ENCODE measurements around the gene NSA2.
"Not testable (repeated sequence)": the region's sequence is repeated elsewhere in the genome, so short reads cannot be mapped to it uniquely, and the experiment has no call there.

Gene NSA2
- 71.7 reads per million, percentile 76 among the genes with 10 or more reads in this experiment for total RNA-seq

- DNase-seq, result peak; percentile 90
These were observed at the start of gene NSA2, which contains the start of gene GFM2 for GRCh38 chr5:74766849-74767578. TSS of gene NSA2 (plus strand) at chr5:74767249. CDS start at chr5:74767361, 112 bp downstream. TSS of gene GFM2 (minus strand) at chr5:74767117. CDS start at chr5:74763742, 3,375 bp downstream.

GRCh38 chr5:74717596-74717995 is 49.5 kb upstream of the NSA2 start:
- no peak for DNase-seq

- DNase-seq, result no peak
These were observed 44.8 kb upstream of the NSA2 start for GRCh38 chr5:74722271-74722670.

- no peak for DNase-seq
These were observed 41.7 kb upstream of the NSA2 start for GRCh38 chr5:74725331-74725730.

GRCh38 chr5:74736759-74737158 is 30.3 kb upstream of the NSA2 start:
- DNase-seq, result no peak

- no peak for DNase-seq
These were observed 28.6 kb upstream of the NSA2 start for GRCh38 chr5:74738406-74738805.

- not testable (repeated sequence) for DNase-seq
These were observed 18.3 kb upstream of the NSA2 start for GRCh38 chr5:74748742-74749141.

GRCh38 chr5:74761241-74761640 is 5.8 kb upstream of the NSA2 start:
- no peak for DNase-seq

GRCh38 chr5:74762599-74762998 is 4.5 kb upstream of the NSA2 start:
- DNase-seq, result no peak

GRCh38 chr5:74763504-74763903 is 3.5 kb upstream of the NSA2 start:
- no peak for DNase-seq

GRCh38 chr5:74765201-74765600 is 1.8 kb upstream of the NSA2 start:
- DNase-seq, result no peak

GRCh38 chr5:74765929-74766328 is 1.1 kb upstream of the NSA2 start:
- DNase-seq, result no peak

- DNase-seq, result no peak
These were observed 616 bp upstream of the NSA2 start for GRCh38 chr5:74766418-74766848.

GRCh38 chr5:74767579-74767913 is 497 bp downstream of the NSA2 start:
- DNase-seq, result no peak

- DNase-seq, result no peak
These were observed 5.3 kb downstream of the NSA2 start for GRCh38 chr5:74772359-74772758.

GRCh38 chr5:74778609-74779008 is 11.6 kb downstream of the NSA2 start:
- DNase-seq, result no peak

- no peak for DNase-seq
These were observed 19.8 kb downstream of the NSA2 start for GRCh38 chr5:74786851-74787250.

- no peak for DNase-seq
These were observed 20.4 kb downstream of the NSA2 start for GRCh38 chr5:74787424-74787823.

GRCh38 chr5:74791669-74792068 is 24.6 kb downstream of the NSA2 start:
- not testable (repeated sequence) for DNase-seq

- no peak for DNase-seq
These were observed 32.2 kb downstream of the NSA2 start for GRCh38 chr5:74798977-74799911.

GRCh38 chr5:74801197-74801596 is 34.1 kb downstream of the NSA2 start:
- no peak for DNase-seq

GRCh38 chr5:74801941-74802340 is 34.9 kb downstream of the NSA2 start:
- no peak for DNase-seq

GRCh38 chr5:74810915-74811314 is 43.9 kb downstream of the NSA2 start:
- no peak for DNase-seq

GRCh38 chr5:74816875-74817274 is 49.8 kb downstream of the NSA2 start:
- DNase-seq, result no peak

Data from effector CD4-positive, alpha-beta T cell (primary cell).